Measurements from ENCODE around the gene TIPARP.

- TF ChIP-seq CTCF (IDR thresholded peaks at IDR 0.05; ENCODE audit: control extremely low read depth in 1 of 3, insufficient read depth in 1 of 3, low read depth in 1 of 3, low read length in 3 of 3) (no peak), ATF2 (IDR thresholded peaks at IDR 0.05; ENCODE audit: low read length) (no peak), GABPA (IDR thresholded peaks at IDR 0.05; ENCODE audit: borderline replicate concordance, insufficient read depth, low read length) (no peak), POLR2AphosphoS5 (IDR thresholded peaks at IDR 0.05; ENCODE audit: low read depth, low read length) (no peak), USF2 (IDR thresholded peaks at IDR 0.05; ENCODE audit: low read length) (no peak), YY1 (IDR thresholded peaks at IDR 0.05; ENCODE audit: low read depth, low read length) (no peak)
Observed at GRCh38 chr3:156659260-156659659, 15.1 kb upstream of the TIPARP start.
